Measurements from ENCODE around the gene CDHR1.
"Not testable (repeated sequence)": the region's sequence is repeated elsewhere in the genome, so short reads cannot be mapped to it uniquely, and the experiment has no call there.

CDHR1 gene

DNA sequence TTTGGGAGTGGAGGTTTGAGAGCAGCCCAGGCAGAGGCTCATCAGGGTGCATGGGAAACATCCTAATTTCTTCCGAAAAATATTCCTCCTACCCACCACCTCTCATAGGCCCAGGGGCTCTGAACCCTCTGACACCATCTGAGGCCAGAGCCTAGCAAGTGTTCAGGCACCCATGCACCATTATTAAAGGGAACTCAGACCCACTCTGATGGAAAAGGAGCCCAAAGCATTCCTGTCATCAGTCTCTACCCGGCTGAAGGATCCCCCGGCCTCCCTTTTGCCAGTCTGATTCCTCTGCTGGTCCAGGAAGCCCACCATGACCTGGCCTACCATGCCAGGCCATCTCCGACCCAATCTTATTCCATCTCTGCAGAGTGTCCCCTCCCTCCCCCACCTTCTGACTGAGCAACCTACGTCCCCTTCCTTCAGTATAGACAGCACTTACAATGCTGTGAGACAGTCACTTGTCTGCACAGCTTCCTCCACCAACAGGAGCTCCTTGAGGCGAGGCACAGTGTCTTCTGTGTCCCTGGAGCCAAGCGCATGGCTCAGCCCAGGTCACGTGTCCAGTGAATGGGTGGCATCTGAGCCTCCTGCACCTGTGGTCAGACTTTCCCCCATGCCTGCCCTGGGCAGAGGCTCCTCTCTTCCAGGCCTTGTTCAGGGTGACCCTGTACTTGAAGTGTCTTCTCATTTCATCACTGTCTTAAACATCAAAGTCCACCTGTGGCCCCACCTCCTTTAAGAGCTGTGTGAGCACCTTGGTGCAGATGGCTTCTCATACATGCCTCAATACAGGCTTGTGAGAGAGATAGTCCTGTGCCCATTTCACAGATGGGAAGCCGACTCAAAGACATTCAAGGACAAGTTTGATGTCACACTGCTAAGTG, 21.6 kb upstream of the CDHR1 start:
- no peak overlapping the region for H3K4me3 ChIP-seq (ENCODE audit: low read depth, low read length)
- no peak for DNase-seq (ENCODE audit: low read depth)

DNA sequence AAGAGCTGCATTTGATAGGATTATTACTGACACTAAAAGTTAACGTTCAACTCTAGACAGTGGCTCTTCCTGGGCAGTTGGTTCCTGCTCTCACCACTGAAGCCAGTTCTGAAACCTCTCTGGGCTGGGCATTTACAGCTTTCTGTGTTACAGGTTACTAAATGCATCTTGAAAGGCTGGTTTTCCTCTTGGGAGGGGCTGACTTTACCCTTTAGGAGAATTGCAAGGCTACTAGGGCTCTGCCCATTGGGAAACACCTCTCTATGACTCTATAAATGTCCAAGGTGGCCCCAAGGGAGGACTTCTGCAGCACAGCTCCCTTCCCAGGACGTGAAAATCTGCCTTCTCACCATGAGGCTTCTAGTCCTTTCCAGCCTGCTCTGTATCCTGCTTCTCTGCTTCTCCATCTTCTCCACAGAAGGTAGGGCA, 20.8 kb upstream of the CDHR1 start, which contains the start of gene GPR15LG:
Gene GPR15LG, plus strand, starts transcription at position 301 of the 429 bp plus-strand sequence. Its CDS starts 51 bp downstream, at position 352.
- no peak for DNase-seq (ENCODE audit: low read depth)
- no peak within 1 kb of the TSS for H3K4me3 ChIP-seq (ENCODE audit: low read depth, low read length)

DNA sequence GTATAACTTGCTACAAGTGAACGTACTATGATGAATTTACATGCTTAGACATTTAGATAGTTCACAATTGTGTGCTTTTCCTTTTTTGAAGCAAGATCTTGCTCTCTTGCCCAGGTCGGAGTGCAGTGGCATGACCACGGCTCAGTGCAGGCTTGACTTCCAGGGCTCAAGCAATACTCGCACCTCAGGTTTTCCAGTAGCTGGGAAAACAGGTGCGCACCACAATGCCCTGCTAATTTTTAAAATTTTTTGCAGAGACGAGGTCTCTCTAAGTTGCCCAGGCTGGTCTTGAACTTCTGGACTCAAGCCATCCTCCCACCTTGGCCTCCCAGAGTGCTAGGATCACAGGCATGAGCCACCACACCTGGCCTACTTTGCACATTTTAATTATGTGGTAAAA, 18.9 kb upstream of the CDHR1 start:
- H3K4me3 ChIP-seq (ENCODE audit: low read depth, low read length) = no peak overlapping the region
- DNase-seq (ENCODE audit: low read depth) = no peak

DNA sequence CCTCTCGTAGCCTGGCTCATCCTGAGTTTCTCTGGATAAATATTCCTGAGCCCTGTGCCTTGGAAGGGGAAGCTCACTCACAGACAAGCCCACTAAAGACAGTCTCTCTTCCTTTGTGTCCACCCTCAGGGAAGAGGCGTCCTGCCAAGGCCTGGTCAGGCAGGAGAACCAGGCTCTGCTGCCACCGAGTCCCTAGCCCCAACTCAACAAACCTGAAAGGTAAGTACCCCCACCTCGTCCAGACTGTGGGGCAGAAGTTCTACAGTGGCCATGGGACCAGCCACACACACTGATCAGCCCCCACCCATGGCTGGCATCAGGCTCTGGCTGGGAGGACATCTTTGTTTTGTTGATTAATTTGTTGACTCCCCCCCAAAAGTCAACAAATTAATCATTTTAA, 18.0 kb upstream of the CDHR1 start:
- no peak overlapping the region for H3K4me3 ChIP-seq (ENCODE audit: low read depth, low read length)
- DNase-seq (ENCODE audit: low read depth) = no peak

DNA sequence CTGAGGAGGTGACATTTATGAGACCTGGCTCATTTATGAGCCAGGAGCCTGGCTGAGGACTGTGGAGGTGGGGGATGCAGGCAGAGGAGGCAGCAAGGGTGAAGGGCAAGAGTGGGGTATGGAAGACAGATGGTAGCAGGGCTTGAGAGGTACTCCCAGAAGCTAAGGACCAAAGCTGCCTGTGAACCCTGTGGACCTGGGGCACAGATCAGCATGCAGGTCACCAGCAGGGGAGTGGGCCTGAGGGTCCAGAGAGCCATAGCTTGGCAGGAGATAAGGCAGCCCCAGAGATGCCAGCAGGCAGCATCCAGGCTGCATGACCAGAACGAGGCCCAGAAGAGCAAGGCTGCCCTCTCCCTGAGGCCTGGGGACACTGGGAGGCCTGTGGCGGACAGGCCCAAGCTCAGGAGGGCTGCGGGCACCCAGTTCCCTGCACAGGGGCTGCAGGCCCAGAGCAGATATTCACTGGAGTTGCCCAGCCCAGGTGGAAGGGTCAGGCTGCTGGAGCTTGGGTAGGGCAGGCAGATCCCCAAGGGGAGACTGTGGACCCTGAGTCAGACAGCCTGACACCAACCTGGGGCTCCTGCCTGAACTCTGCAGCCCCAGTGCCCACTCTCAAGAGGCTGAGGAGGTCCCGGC, 17.4 kb upstream of the CDHR1 start:
- H3K4me3 ChIP-seq (ENCODE audit: low read depth, low read length) = no peak overlapping the region
- no peak for DNase-seq (ENCODE audit: low read depth)

DNA sequence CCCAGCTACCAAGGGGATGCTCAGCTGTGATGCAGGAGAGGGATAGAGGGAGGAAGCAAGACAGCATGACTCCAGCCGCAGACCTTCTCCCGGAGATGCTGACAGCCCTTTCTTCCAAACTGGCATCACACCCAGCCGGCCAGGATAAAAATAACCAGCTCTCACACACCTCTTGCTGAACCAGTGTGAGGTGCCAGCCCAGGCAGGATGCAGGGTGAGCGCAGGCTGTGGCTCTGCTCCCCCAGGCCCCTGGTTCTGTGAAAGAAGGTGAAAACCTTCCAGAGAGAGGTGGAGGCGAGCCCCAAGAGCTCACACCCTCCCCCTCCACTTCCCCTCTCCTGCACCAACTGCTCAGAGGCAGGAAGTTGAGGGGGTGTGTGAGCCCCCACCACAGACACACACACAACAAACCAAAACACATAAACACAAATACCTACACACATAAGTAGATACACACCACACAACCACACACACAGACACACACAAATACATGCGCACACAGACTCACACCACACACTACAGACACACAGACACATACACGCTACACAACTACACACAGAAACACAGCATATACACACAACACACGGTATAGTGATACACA, 16.7 kb upstream of the CDHR1 start:
- H3K4me3 ChIP-seq (ENCODE audit: low read depth, low read length) = no peak overlapping the region
- no peak for DNase-seq (ENCODE audit: low read depth)

DNA sequence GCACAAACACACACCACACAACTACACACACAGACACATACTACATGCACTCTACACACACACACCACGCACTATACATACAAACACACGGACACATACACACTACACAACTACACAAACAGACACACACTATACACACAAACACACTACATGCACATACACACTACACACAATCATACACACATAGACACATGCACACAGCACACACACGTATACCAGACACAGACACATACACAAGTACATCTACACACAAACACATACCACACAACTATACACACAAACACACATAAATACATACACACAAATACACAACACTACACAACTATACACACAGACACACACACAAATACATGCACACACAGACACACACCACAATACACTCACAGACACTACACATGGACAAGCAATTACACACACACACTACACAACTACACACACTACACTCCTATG, 16.2 kb upstream of the CDHR1 start:
- no peak overlapping the region for H3K4me3 ChIP-seq (ENCODE audit: low read depth, low read length)
- no peak for DNase-seq (ENCODE audit: low read depth)

DNA sequence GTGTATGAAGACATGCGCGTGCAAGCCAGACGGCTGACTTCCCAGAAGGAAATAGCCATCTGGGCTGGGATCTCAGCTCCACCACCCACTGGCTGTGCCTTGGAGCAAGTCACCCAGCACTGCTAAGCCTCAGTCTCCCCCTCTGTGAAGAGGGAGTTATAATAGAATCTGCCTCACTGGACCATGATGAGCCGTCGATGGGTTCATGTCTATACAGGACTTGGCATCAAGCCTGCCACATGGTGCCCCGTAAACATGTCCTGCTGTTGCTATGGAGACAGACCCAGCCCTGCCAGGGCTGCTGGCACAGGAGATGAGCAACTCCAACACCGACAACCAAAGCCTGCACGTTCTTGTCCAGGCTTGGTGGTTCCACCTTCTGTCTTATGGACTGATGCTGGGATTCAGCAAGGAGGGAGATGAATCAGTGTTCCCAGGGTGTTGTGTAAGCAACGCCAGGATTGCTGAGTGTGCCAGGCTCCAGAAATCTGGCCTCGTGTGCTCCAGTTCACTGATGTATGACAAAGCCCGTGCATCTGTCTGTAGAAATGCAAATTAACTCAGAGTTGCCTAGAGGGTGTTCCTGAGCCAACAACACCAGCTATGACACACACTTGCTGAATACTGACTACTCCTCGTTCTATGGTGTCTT, 15.2 kb upstream of the CDHR1 start:
- peak; percentile 6 for DNase-seq (ENCODE audit: low read depth)
- H3K4me3 ChIP-seq (ENCODE audit: low read depth, low read length) = no peak overlapping the region

DNA sequence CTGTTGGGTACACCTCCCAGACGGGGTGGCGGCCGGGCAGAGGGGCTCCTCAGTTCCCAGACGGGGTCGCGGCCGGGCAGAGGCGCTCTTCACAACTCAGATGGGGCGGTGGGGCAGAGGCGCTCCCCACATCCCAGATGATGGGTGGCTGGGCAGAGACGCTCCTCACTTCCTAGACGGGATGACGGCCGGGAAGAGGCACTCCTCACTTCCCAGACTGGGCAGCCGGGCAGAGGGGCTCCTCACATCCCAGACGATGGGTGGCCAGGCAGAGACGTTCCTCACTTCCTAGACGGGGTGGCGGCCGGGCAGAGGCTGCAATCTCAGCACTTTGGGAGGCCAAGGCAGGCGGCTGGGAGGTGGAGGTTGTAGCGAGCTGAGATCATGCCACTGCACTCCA, 14.0 kb upstream of the CDHR1 start:
- DNase-seq (ENCODE audit: low read depth); H3K4me3 ChIP-seq (ENCODE audit: low read depth, low read length): not testable (repeated sequence)

DNA sequence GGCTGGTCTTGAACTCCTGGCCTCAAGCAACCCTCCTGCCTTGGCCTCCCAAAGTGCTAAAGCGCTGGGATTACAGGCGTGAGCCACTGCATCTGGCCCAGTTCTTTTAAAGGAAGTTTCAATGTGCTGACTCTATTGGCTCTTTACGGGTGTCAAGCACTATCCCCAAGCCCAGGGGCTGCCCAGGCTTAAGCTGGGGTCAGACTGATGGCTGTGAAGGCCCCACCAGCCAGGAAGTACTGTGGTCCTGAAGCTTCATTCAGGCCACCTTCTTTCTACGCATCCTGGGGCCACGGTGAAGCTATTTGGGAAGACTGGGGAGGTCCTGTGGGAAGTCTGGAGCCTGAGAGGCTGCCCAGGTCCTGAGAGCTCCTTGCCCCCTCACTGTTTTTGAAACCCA, 12.7 kb upstream of the CDHR1 start:
- DNase-seq (ENCODE audit: low read depth) = no peak
- H3K4me3 ChIP-seq (ENCODE audit: low read depth, low read length) = no peak overlapping the region

DNA sequence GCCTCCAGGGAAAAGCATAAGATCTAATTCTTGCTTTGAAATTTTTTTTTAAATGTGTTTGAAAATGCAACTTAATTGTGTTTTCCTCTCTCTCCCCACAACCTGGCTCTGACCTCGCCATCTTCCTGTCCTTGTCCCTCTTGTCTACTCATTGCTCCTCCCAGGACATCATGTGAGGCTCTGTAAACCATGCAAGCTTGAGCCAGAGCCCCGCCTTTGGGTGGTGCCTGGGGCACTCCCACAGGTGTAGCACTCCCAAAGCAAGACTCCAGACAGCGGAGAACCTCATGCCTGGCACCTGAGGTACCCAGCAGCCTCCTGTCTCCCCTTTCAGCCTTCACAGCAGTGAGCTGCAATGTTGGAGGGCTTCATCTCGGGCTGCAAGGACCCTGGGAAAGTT, 9.8 kb upstream of the CDHR1 start:
- no peak overlapping the region for H3K4me3 ChIP-seq (ENCODE audit: low read depth, low read length)
- no peak for DNase-seq (ENCODE audit: low read depth)

DNA sequence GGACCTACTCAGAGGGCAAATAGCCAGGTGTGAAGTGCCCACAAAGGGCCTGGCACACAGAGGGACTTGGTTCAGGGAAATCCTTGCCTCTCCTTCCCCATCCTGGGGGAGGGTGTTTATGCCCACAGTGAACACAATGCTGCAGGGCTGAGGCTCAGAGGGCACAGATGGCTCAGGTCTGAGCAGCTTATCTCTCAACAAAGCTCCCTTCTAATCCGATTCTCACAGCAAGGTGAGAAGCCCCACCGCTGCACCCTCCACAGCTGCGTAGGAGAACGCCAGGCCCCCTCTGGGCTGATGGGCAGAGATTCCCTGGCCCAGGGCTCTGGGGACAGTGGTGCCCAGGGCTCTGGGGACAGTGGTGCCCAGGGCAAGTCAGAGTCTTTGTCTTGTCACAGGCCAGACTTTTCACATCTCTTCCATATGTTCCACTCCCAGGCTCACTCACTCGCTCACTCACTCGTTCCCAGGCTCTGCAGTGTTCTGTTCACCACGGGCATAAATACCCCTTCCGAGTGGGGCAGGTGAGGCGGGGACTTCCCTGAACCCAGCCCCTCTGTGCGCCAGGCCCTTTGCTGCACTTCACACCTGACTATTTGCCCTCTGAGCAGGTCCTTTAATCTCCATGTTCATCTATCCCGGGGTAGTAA, 8.7 kb upstream of the CDHR1 start:
- H3K4me3 ChIP-seq (ENCODE audit: low read depth, low read length) = no peak overlapping the region
- no peak for DNase-seq (ENCODE audit: low read depth)

DNA sequence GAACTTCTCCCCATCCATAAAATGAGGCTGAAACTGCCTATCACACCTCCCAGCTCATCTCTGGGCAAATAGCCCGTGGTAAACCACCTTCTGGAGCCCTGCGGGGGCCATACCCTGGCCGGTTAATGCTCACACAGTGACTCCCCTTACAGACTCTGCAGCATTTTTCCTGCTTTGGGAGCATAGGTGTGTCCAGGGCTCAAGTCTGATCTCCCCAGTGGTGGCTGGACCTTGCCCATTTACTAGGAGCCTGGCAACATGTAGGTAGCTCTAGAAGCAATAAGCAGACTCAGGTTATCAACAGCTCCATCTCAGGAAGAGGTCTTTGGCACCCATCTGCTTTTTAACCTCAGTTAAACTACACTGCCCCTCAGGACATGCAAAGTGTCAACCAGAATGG, 5.5 kb upstream of the CDHR1 start:
- no peak for DNase-seq (ENCODE audit: low read depth)
- no peak overlapping the region for H3K4me3 ChIP-seq (ENCODE audit: low read depth, low read length)

DNA sequence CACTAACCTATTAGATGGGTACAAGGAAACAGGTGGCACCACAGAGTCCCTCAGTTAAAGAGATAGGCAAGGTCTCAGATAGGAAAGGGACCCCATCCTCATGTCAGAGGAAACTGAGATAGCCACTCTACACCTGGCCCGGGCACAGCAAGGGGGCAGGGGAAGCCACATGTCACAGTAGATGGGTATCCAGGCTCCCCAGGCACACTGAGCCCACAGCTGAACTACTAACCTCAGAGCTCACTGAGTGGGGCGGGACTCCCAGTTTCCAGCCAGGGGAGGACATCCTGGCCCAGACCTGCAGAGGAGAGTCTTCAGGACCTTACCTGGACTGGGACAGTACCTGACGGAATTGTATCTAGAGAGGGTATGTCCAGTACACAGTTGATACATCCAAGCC, 3.7 kb upstream of the CDHR1 start:
- no peak overlapping the region for H3K4me3 ChIP-seq (ENCODE audit: low read depth, low read length)
- DNase-seq (ENCODE audit: low read depth) = no peak

DNA sequence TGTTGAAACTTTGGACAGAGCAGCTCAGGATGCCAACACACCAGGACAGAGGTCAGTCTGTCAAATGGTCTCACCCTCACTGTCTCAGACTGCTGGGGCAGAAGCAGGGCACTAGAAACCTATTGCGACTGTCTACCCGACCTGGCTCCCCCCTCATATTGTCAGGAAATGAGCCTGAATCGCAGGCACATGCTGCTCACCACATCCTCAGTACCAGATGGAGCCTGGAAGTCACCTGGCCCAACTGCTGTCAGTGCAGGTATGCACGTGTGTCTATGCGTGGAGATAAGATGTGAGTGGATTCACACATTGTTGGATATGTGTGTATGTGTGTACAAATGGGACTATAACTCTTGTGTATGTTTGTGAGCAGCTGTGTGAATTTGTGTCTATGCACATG, 3.2 kb upstream of the CDHR1 start:
- no peak for DNase-seq (ENCODE audit: low read depth)
- H3K4me3 ChIP-seq (ENCODE audit: low read depth, low read length) = no peak overlapping the region

DNA sequence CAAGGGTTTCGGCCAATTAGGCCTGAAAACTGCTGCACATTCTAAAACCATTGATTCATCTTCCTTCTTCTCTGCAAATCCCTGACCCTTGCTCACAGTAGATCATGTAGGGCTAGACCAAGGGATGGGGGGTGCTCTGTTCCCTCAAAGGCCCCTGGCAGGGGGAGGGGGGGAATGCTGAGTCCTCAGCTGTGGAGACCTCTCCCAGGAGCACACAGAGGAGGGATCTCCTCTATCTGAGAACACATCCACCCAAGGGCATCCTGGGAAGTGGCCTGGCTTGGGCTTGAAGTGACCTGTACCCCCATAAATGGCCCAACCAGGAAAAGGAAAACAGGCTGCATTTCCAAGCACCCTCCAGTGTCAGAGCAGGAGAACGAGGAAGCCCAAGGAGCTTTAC, 1.0 kb upstream of the CDHR1 start:
- H3K4me3 ChIP-seq (ENCODE audit: low read depth, low read length) = no peak overlapping the region
- no peak for DNase-seq (ENCODE audit: low read depth)

DNA sequence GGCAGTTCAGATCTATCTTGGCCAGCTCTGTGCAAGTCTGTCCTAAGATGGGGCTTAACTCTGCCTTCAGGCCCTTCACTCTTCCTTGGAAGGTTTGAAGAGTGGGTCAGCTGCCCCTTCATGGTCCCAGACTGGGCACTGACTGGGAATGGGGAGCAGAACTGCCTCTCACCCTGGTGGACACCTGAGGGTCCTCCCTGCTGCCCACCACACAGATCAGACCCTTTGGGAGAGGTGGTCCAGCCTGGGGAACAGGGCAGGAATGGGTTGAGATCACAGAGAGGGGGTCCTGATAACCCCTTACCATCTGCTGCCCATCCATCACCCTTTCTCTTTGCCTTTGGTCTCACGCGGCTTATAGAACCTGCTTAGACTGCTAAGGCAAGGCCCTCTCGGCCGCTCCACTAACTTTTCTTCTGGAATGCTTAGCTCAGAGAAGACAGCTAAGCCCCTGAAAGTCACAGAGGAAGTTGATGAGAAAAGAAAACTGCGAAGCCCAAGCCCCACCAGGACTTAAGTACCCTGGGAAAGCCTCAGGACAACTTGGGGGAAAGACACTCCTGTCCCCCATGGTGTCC, 402 bp upstream of the CDHR1 start:
- H3K4me3 ChIP-seq (ENCODE audit: low read depth, low read length) = peak overlapping the region; percentile 37
- DNase-seq (ENCODE audit: low read depth) = no peak

DNA sequence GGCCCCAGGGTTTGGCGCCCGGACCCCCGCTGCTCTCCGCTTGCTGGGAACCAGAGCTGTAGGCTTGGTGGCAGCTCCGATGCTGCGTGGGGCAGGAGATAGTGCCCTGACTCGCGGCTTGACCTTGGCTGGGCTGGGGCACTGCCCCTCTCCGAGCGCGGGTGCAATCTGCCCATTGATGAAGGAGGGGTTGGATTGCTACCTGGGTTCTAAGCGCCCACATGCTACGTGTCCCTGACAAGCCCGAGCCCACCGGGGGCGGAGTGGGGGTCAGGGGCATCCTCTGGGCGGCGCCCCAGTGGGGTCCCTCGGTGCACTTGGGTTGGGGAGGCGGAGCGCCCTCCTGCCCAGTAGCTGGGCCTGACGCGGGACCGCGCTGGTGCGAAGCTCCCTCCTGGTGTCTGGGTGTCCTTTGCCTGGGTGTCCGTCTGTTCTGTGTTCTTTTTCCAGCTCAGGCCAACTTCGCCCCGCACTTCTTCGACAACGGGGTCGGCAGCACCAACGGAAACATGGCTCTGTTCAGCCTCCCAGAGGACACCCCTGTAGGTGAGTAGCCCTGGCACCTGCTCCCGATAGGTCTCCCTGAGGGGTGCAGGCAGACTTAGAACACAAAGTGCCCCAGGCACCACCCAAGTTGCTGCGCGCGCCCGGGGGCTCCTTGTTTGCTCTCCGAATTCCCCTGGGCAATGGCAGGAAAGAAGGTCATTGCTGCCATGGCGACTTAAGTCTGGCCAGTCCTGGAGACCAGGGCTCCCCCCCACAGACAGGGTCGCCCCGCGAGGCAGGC, 900 bp downstream of the CDHR1 start:
- no peak overlapping the region for H3K4me3 ChIP-seq (ENCODE audit: low read depth, low read length)
- no peak for DNase-seq (ENCODE audit: low read depth)
